Gastroesophageal sphincter (tissue), 3 donors: ENCODE measurements around the gene POU2AF1.

Experiments
- CTCF ChIP-seq, 4 experiments: fragments of 200-600 bp in 2 of 4; fragments of 450-650 bp in 2 of 4; sonication (generic) in 1 of 4; IDR thresholded peaks; one replicate each; pipeline ENCODE4 v1.5.1; 2017 to 2019; ENCODE audit warnings: antibody characterized with exemption in 4 of 4, mild to moderate bottlenecking in 2 of 4, moderate library complexity in 2 of 4
- EP300 ChIP-seq: sonication (generic); formaldehyde crosslinking; IDR thresholded peaks from one replicate; pipeline ENCODE4 v1.6.1; 2017; ENCODE audit warnings: antibody characterized with exemption, mild to moderate bottlenecking
- POLR2A ChIP-seq, 2 donors: fragments of 450-650 bp; IDR thresholded peaks; one replicate each; pipeline ENCODE4 v1.6.1; 2017; ENCODE audit warnings: antibody characterized with exemption in 2 of 2, mild to moderate bottlenecking in 2 of 2, moderate library complexity in 1 of 2

GRCh38 chr11:111361052-111361801 lies 17.8 kb downstream of the POU2AF1 start:
- no peak for TF ChIP-seq POLR2A (IDR thresholded peaks at IDR 0.05)
- TF ChIP-seq CTCF (IDR thresholded peaks at IDR 0.05): no peak
- TF ChIP-seq EP300: no peak
